ENCODE results near the gene SLC25A4. TPM values are rescaled to one million over a fixed set of nuclear protein-coding genes. Genes with fewer than 3 reads are reported as not detected.
A peak's percentile ranks its signal among the peaks of the same experiment; 100 is the strongest.

SLC25A4 gene
- 24.1 and 25.0 TPM in 2 replicates for total RNA-seq
- long read RNA-seq, full-length matches to known transcripts: 140 of 155 reads
- long read RNA-seq, partial matches to known transcripts: 9 of 155 reads
- long read RNA-seq, other reads (novel, unspliced or antisense): 6 of 155 reads

DNA sequence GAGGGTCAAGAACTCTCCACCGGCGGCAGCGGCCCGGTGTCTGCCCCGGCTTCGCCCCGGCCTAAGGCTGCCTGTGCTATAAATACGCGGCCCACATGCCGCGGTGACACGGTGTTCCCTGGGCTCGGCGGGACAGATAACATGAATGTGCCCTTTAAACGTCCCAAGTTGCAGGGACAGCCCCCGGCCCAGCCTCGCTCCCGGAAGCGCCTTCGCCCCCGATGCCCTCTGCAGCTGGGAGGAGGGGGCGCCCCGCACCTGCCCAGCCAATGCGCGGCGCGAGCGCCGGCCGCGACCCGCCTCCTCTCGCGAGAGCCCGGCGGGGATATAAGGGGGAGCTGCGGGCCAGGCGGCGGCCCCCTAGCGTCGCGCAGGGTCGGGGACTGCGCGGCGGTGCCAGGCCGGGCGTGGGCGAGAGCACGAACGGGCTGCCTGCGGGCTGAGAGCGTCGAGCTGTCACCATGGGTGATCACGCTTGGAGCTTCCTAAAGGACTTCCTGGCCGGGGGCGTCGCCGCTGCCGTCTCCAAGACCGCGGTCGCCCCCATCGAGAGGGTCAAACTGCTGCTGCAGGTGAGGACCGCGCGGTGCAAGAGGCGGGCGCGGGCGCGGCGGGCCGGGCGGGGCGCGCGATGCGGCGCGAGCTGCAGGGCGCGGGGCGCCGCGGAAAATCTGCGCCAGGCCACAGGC is at the start of gene SLC25A4:
SLC25A4 (plus strand) TSS at position 355 of the 689 bp plus-strand sequence; CDS start at position 462, 107 bp downstream.
- DNase-seq (ENCODE audit: low read depth, low spot score): peak; percentile 86
- peaks cover 5% of the 10 kb centered on the region for H3K36me3 Mint-ChIP-seq (ENCODE audit: low read depth)
- no peaks in the 10 kb centered on the region for H3K9me3 Mint-ChIP-seq
- no peak within 1 kb of the TSS for H3K27ac Mint-ChIP-seq (ENCODE audit: unreplicated experiment)
- H3K27me3 Mint-ChIP-seq (ENCODE audit: low read depth): peaks cover 5% of the 10 kb centered on the region
- peak within 1 kb of the TSS; percentile 86 for H3K4me3 Mint-ChIP-seq
- peaks cover 25% of the 10 kb centered on the region for H3K4me1 Mint-ChIP-seq
- TF ChIP-seq, protein P1, sequence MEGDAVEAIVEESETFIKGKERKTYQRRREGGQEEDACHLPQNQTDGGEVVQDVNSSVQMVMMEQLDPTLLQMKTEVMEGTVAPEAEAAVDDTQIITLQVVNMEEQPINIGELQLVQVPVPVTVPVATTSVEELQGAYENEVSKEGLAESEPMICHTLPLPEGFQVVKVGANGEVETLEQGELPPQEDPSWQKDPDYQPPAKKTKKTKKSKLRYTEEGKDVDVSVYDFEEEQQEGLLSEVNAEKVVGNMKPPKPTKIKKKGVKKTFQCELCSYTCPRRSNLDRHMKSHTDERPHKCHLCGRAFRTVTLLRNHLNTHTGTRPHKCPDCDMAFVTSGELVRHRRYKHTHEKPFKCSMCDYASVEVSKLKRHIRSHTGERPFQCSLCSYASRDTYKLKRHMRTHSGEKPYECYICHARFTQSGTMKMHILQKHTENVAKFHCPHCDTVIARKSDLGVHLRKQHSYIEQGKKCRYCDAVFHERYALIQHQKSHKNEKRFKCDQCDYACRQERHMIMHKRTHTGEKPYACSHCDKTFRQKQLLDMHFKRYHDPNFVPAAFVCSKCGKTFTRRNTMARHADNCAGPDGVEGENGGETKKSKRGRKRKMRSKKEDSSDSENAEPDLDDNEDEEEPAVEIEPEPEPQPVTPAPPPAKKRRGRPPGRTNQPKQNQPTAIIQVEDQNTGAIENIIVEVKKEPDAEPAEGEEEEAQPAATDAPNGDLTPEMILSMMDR (conservative IDR thresholded peaks at IDR 0.05): peak; percentile 67

DNA sequence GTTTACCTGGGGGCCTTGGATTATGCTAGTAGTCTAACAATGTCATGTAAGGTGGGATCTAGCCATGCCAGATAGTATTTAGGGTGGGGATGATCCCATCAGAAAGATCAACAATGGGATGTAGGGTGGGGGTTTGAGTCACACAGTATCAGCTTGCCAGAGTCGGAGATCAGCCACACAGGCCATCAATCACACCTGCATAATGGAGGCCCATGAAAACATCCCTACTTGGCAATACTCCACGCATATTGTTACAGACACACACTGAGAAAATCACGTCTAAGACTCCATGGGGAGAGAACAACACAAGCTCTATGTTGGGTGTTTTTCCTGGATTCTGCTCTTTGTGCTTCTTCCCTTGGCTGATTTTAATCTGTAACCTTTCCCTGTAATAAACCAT is 49.5 kb upstream of the SLC25A4 start:
- Mint-ChIP-seq H3K4me1 (peaks cover 7% of the 10 kb centered on the region), H3K4me3 (no peak overlapping the region), H3K27me3 (ENCODE audit: low read depth) (peaks cover 55% of the 10 kb centered on the region), H3K9me3 (no peaks in the 10 kb centered on the region), H3K36me3 (ENCODE audit: low read depth) (no peaks in the 10 kb centered on the region), H3K27ac (ENCODE audit: unreplicated experiment) (no peak overlapping the region)
- no peak for DNase-seq (ENCODE audit: low read depth, low spot score)
- TF ChIP-seq, protein P1 (conservative IDR thresholded peaks at IDR 0.05): no peak

DNA sequence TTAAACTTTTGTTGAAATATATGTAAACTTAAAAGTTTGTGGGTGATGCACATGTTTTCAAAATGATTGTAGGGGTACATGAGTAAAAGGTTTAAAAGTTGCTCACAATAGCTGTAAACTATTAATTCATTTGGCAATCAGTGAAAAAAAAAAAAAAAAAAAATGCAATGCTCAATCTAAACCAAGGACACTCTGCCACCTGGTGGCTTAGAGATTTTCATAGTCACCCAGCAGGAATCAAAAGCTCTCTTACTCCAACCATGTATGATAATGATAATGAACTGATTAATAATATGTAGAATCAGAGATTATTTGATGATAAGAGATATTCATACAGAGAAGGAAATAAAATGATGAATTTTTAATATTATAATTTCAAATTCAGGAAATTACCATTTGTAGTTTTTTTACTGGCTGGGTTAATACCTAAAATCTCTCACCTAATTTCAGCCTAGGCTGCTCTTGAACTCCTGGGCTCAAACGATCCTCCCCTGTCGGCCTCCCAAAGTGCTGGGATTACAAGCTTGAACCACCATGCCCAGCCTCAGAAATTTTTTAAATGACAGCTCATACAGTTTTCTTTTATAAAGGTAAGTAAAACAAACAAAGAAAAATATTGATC is 46.9 kb upstream of the SLC25A4 start:
- H3K27ac Mint-ChIP-seq (ENCODE audit: unreplicated experiment): no peak overlapping the region
- H3K4me3 Mint-ChIP-seq: no peak overlapping the region
- H3K27me3 Mint-ChIP-seq (ENCODE audit: low read depth): peaks cover 49% of the 10 kb centered on the region
- no peaks in the 10 kb centered on the region for H3K36me3 Mint-ChIP-seq (ENCODE audit: low read depth)
- H3K4me1 Mint-ChIP-seq: no peaks in the 10 kb centered on the region
- TF ChIP-seq, protein P1 (conservative IDR thresholded peaks at IDR 0.05): peak; percentile 81
- peak; percentile 22 for DNase-seq (ENCODE audit: low read depth, low spot score)
- H3K9me3 Mint-ChIP-seq: no peaks in the 10 kb centered on the region

DNA sequence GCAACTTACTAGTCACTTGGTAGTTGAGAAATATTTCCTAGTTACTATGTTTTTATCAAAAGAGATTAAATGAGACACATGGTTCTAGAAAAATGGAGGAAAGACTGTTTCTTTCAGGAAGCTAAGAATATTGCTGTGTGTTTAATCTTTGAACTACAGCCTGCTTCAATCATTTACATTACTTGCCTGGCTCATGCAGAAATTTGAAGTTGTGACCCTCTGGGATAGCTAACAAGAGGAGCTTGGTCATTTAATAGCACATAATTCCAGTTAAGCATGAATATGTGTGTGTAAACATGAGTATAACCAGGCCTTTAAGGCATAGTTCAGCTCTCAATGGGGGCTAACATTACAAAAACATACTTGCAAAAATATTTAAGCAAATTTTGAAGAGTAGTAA is 44.6 kb upstream of the SLC25A4 start:
- DNase-seq (ENCODE audit: low read depth, low spot score): no peak
- Mint-ChIP-seq H3K9me3 (no peaks in the 10 kb centered on the region), H3K36me3 (ENCODE audit: low read depth) (no peaks in the 10 kb centered on the region), H3K4me1 (no peaks in the 10 kb centered on the region), H3K27me3 (ENCODE audit: low read depth) (peaks cover 44% of the 10 kb centered on the region), H3K4me3 (no peak overlapping the region), H3K27ac (ENCODE audit: unreplicated experiment) (no peak overlapping the region)
- TF ChIP-seq, protein P1 (conservative IDR thresholded peaks at IDR 0.05): no peak

DNA sequence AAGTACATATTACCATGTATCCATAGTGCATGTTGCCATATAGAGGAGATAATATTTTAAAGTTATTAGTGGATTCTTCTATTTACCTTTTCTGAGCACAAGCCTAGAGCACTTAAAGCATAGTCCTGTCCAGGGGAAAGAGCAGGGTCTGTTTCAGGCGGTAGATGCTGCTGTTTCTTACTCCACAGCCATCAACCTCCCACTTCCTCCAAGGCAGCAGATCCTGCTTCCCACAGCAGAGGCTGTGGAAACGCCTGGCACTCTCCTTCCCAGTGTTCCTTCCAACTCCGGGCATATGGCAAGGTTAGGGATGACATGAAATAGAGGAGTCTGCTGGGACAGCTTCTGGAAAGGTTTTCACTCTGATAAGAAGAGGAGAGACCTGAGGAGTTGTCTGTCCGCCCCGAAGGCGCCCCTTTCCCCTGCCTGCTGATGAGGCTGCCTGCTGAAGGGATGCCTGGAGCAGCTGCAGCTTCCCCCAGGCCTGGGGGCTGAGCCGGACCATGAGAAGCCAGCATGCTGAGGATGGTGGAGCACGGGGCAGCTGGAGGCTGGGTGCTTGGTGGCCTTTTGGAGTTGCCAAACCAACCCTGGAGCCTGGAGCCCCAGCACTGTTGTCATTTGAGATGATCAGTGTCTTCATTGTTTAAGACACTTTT is 43.9 kb upstream of the SLC25A4 start:
- DNase-seq (ENCODE audit: low read depth, low spot score): no peak
- no peaks in the 10 kb centered on the region for H3K4me1 Mint-ChIP-seq
- no peaks in the 10 kb centered on the region for H3K9me3 Mint-ChIP-seq
- H3K27ac Mint-ChIP-seq (ENCODE audit: unreplicated experiment): no peak overlapping the region
- no peaks in the 10 kb centered on the region for H3K36me3 Mint-ChIP-seq (ENCODE audit: low read depth)
- no peak overlapping the region for H3K4me3 Mint-ChIP-seq
- peaks cover 40% of the 10 kb centered on the region for H3K27me3 Mint-ChIP-seq (ENCODE audit: low read depth)
- TF ChIP-seq, protein P1 (conservative IDR thresholded peaks at IDR 0.05): no peak

All from neural crest cell (in vitro differentiated cells).